Keratinocyte (primary cell): ENCODE measurements around the gene APLP2. TPM values are rescaled to one million over a fixed set of nuclear protein-coding genes. Genes with fewer than 3 reads are reported as not detected.
A peak's percentile ranks its signal among the peaks of the same experiment; 100 is the strongest.
"Not testable (repeated sequence)": the region's sequence is repeated elsewhere in the genome, so short reads cannot be mapped to it uniquely, and the experiment has no call there.

Experiments used
- DNase-seq: peaks from one replicate; pipeline ENCODE4 v3.0.0-alpha.2; 2011; ENCODE audit warnings: low read depth, missing footprints, low spot score
- FAIRE-seq: peaks from 2 replicates; lab custom pipeline; 2011; peaks lifted over from hg19 to GRCh38; lab: Jason Lieb, UNC
- H2AFZ ChIP-seq: 2 replicates; pipeline ENCODE4 v1.6.0; 2012; ENCODE audit warnings: low read length, control low read depth, inconsistent platforms; ENCODE audit not compliant: control insufficient read depth
- H3K27ac ChIP-seq: 2 replicates; pipeline ENCODE4 v1.5.1; 2011; ENCODE audit warnings: low read length; ENCODE audit not compliant: control insufficient read depth, insufficient read depth
- H3K27me3 ChIP-seq: 3 replicates; pipeline ENCODE4 v1.6.0; 2011; ENCODE audit warnings: low read length; ENCODE audit not compliant: control insufficient read depth, insufficient read depth; ENCODE audit errors: extremely low read depth
- H3K36me3 ChIP-seq, 2 experiments: 2 replicates in 1 of 2; 3 replicates in 1 of 2; pipeline ENCODE4 v1.5.1; 2011; ENCODE audit warnings: low read length in 2 of 2, mild to moderate bottlenecking in 1 of 2; ENCODE audit not compliant: control insufficient read depth in 2 of 2, insufficient read depth in 2 of 2; ENCODE audit errors: extremely low read depth in 1 of 2
- H3K4me1 ChIP-seq: 3 replicates; pipeline ENCODE4 v1.5.1; 2011; ENCODE audit warnings: low read length; ENCODE audit not compliant: control insufficient read depth, insufficient read depth; ENCODE audit errors: extremely low read depth
- H3K4me2 ChIP-seq: 3 replicates; pipeline ENCODE4 v1.6.0; 2011; ENCODE audit warnings: low read depth, low read length; ENCODE audit not compliant: control insufficient read depth, insufficient read depth; ENCODE audit errors: extremely low read depth
- H3K4me3 ChIP-seq, 3 experiments: fragments of 200-600 bp in 1 of 3; sonication (generic) in 1 of 3; 2 replicates in 2 of 3; 3 replicates in 1 of 3; pipeline ENCODE4 v1.5.1; 2011 to 2016; ENCODE audit warnings: low read length in 3 of 3, mild to moderate bottlenecking in 3 of 3, control low read depth in 2 of 3, inconsistent platforms in 1 of 3, low read depth in 1 of 3, mixed read lengths in 1 of 3, mixed run types in 1 of 3, moderate library complexity in 1 of 3; ENCODE audit not compliant: control insufficient read depth in 2 of 3, insufficient read depth in 2 of 3; ENCODE audit errors: extremely low read depth in 1 of 3
- H3K79me2 ChIP-seq: 2 replicates; pipeline ENCODE4 v1.6.0; 2012; ENCODE audit warnings: low read length; ENCODE audit not compliant: control insufficient read depth, insufficient read depth
- H3K9ac ChIP-seq: 3 replicates; pipeline ENCODE4 v1.6.0; 2011; ENCODE audit warnings: low read length; ENCODE audit not compliant: control insufficient read depth, insufficient read depth; ENCODE audit errors: extremely low read depth
- H3K9me1 ChIP-seq: 3 replicates; pipeline ENCODE4 v1.6.0; 2011; ENCODE audit warnings: low read length; ENCODE audit not compliant: control insufficient read depth, insufficient read depth; ENCODE audit errors: extremely low read depth
- H3K9me3 ChIP-seq: 2 replicates; pipeline ENCODE4 v1.5.1; 2012; ENCODE audit warnings: low read depth, low read length; ENCODE audit not compliant: control insufficient read depth
- H4K20me1 ChIP-seq: 3 replicates; pipeline ENCODE4 v1.6.0; 2011; ENCODE audit warnings: low read length; ENCODE audit not compliant: control insufficient read depth, insufficient read depth; ENCODE audit errors: extremely low read depth
- EZH2 ChIP-seq: IDR thresholded peaks from one replicate; pipeline ENCODE4 v1.6.1; 2012; ENCODE audit warnings: inconsistent platforms, mild to moderate bottlenecking, low read length, moderate library complexity
- dilution Hi-C: fragments of 300-500 bp; cut with MboI; formaldehyde crosslinking; loops from one replicate; pipeline ENCODE4 v1.7.0; 2020; ENCODE audit warnings: low sequenced_read_pairs; ENCODE audit not compliant: extremely low pct_ligation_motif_present
- polyA minus RNA-seq, 3 experiments: library from RNA; depleted of rRNA, polyadenylated mRNA; stranded (reverse); fragments of >200 nt; gene quantifications; 1 replicate in 1 of 3; 2 replicates in 1 of 3; 3 replicates in 1 of 3; pipeline ENCODE4 v1.2.3, GENCODE V29; 2011
- polyA plus RNA-seq, 5 experiments: library from polyadenylated mRNA; depleted of rRNA in 3 of 5; stranded (reverse) in 3 of 5; stranded (forward) in 1 of 5; unstranded in 1 of 5; fragments of >200 nt; gene quantifications; 1 replicate in 1 of 5; 2 replicates in 3 of 5; 3 replicates in 1 of 5; pipeline versions ENCODE4 v1.2.1 to v1.2.3, GENCODE V29; 2011 to 2012; ENCODE audit warnings: missing spikeins in 2 of 5, low read depth in 1 of 5, low replicate concordance in 1 of 5
- TF ChIP-seq, protein P1 (sequence below), 3 experiments: IDR thresholded peaks in 1 of 3; conservative IDR thresholded peaks in 1 of 3; optimal IDR thresholded peaks in 1 of 3; 2 replicates in 2 of 3; 3 replicates in 1 of 3; pipeline versions ENCODE3 to v1.5.1; 2011; ENCODE audit warnings: low read length in 3 of 3, mild to moderate bottlenecking in 3 of 3, moderate library complexity in 2 of 3, control low read depth in 1 of 3, inconsistent platforms in 1 of 3; ENCODE audit not compliant: insufficient read depth in 2 of 3; ENCODE audit errors: extremely low read depth in 1 of 3

The APLP2 gene
- polyA plus RNA-seq (376 to 561 TPM (median 531 TPM) in 3 replicates), polyA minus RNA-seq (198 to 355 TPM (median 278 TPM) in 3 replicates)
- polyA plus RNA-seq (2011; ENCODE audit: low read depth) = 312 TPM
- polyA plus RNA-seq (2011; cell fraction: cytosol; rRNA removed) = 134 and 145 TPM in 2 replicates
- 936 and 995 TPM in 2 replicates for polyA plus RNA-seq (2011; cell fraction: nucleus; rRNA removed)
- 212 and 429 TPM in 2 replicates for polyA plus RNA-seq (2012; ENCODE audit: low replicate concordance)
- 118 TPM for polyA minus RNA-seq (2011; cell fraction: cytosol; rRNA and poly(A)+ RNA removed)
- 388 and 667 TPM in 2 replicates for polyA minus RNA-seq (2011; cell fraction: nucleus; rRNA and poly(A)+ RNA removed)

DNA sequence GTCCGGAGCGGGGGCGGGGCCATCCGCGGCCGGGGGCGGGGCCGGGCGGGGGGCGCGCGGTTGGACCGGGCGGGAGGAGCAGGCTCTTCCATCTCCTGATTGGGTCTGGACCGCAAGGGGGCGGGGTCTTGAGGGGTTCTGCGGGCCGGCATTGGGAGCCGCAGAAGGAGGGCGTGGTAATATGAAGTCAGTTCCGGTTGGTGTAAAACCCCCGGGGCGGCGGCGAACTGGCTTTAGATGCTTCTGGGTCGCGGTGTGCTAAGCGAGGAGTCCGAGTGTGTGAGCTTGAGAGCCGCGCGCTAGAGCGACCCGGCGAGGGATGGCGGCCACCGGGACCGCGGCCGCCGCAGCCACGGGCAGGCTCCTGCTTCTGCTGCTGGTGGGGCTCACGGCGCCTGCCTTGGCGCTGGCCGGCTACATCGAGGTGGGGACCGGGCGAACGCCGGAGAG, at the start of gene APLP2:
APLP2 (plus strand) TSS at position 236 of the 450 bp plus-strand sequence; CDS start at position 320, 84 bp downstream.
- no peaks in the 10 kb centered on the region for H3K27me3 ChIP-seq
- DNase-seq = peak; percentile 88
- peaks cover 49% of the 10 kb centered on the region for H3K79me2 ChIP-seq
- H3K27ac ChIP-seq = peak within 1 kb of the TSS; percentile 80
- H3K4me3 ChIP-seq = peak within 1 kb of the TSS; percentile 67 to 92 (median 86)
- dilution Hi-C loops = no loop called here
- peak within 1 kb of the TSS; percentile 99 for H3K4me2 ChIP-seq
- H3K9me1 ChIP-seq = no peaks in the 10 kb centered on the region
- H2AFZ ChIP-seq = peak within 1 kb of the TSS; percentile 95
- peaks cover 26% of the 10 kb centered on the region for H3K4me1 ChIP-seq
- peaks cover 19% of the 10 kb centered on the region for H4K20me1 ChIP-seq
- no peak for TF ChIP-seq EZH2
- TF ChIP-seq, protein P1, sequence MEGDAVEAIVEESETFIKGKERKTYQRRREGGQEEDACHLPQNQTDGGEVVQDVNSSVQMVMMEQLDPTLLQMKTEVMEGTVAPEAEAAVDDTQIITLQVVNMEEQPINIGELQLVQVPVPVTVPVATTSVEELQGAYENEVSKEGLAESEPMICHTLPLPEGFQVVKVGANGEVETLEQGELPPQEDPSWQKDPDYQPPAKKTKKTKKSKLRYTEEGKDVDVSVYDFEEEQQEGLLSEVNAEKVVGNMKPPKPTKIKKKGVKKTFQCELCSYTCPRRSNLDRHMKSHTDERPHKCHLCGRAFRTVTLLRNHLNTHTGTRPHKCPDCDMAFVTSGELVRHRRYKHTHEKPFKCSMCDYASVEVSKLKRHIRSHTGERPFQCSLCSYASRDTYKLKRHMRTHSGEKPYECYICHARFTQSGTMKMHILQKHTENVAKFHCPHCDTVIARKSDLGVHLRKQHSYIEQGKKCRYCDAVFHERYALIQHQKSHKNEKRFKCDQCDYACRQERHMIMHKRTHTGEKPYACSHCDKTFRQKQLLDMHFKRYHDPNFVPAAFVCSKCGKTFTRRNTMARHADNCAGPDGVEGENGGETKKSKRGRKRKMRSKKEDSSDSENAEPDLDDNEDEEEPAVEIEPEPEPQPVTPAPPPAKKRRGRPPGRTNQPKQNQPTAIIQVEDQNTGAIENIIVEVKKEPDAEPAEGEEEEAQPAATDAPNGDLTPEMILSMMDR (optimal IDR thresholded peaks at IDR 0.05 in 1 of 3, IDR thresholded peaks at IDR 0.05 in 1 of 3, conservative IDR thresholded peaks at IDR 0.05 in 1 of 3; ENCODE audit: extremely low read depth in 1 of 3, insufficient read depth in 2 of 3, low read length in 3 of 3) = no peak
- peak within 1 kb of the TSS; percentile 84 for H3K9ac ChIP-seq
- FAIRE-seq = no peak
- no peaks in the 10 kb centered on the region for H3K9me3 ChIP-seq
- H3K36me3 ChIP-seq = no peaks in the 10 kb centered on the region

DNA sequence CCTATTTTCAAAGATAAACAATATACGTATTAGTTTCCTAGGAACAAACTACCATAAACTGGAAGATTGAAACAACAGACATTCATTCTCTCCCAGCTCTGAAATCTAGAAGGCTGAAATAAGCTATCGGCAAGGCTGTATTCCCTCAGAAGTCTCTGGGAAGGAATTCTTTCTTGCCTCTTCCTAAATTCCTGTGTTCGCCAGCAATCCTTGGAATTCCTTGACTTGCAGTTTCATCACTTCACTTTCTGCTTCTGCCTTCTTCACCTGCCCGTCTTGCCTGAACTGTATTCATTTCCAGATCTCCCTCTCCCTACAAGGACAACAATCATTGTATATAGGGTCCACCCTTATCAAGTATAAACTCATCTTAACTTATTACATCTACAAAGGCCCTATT, 49.4 kb upstream of the APLP2 start:
- no peaks in the 10 kb centered on the region for H3K9me3 ChIP-seq
- H3K27ac ChIP-seq = no peak overlapping the region
- no peaks in the 10 kb centered on the region for H3K79me2 ChIP-seq
- H4K20me1 ChIP-seq = no peaks in the 10 kb centered on the region
- H3K36me3 ChIP-seq = no peaks in the 10 kb centered on the region
- H3K4me1 ChIP-seq = peaks cover 11% of the 10 kb centered on the region
- no peaks in the 10 kb centered on the region for H3K27me3 ChIP-seq
- H3K9me1 ChIP-seq = no peaks in the 10 kb centered on the region
- H3K4me2 ChIP-seq = no peak overlapping the region
- no peak overlapping the region for H3K9ac ChIP-seq
- no peak for TF ChIP-seq EZH2
- TF ChIP-seq, protein P1 (optimal IDR thresholded peaks at IDR 0.05 in 1 of 3, IDR thresholded peaks at IDR 0.05 in 1 of 3, conservative IDR thresholded peaks at IDR 0.05 in 1 of 3; ENCODE audit: extremely low read depth in 1 of 3, insufficient read depth in 2 of 3, low read length in 3 of 3) = no peak
- H2AFZ ChIP-seq = no peak overlapping the region
- dilution Hi-C loops = no loop called here
- H3K4me3 ChIP-seq = no peak overlapping the region
- DNase-seq (no peak), FAIRE-seq (no peak)

DNA sequence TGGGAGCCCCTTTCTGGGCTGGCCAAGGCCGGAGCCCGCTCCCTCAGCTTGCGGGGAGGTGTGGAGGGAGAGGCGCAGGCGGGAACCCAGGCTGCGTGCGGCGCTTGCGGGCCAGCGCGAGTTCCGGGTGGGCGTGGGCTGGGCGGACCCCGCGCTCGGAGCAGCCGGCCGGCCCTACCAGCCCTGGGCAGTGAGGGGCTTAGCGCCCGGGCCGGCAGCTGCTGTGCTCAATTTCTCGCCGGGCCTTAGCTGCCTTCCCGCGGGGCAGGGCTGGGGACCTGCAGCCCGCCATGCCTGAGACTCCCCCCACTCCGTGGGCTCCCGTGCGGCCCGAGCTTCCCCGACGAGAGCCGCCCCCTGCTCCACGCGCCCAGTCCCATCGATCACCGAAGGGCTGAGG, 48.1 kb upstream of the APLP2 start:
- H3K36me3 ChIP-seq, DNase-seq, H4K20me1 ChIP-seq, H3K27ac ChIP-seq, H3K9ac ChIP-seq, H3K4me3 ChIP-seq, H3K27me3 ChIP-seq, H3K4me2 ChIP-seq, dilution Hi-C loops, FAIRE-seq, H2AFZ ChIP-seq, H3K79me2 ChIP-seq, H3K9me3 ChIP-seq, H3K9me1 ChIP-seq: not testable (repeated sequence)
- peaks cover 11% of the 10 kb centered on the region for H3K4me1 ChIP-seq
